Heart right ventricle (tissue), 16 donors: ENCODE data around the gene SEMA5A. TPM values are rescaled to one million over a fixed set of nuclear protein-coding genes. Genes with fewer than 3 reads are reported as not detected.

Source experiments
- ATAC-seq, 8 donors: fragments of 200-7000 bp; cut with Tn5 transposase; one replicate each; pipeline ENCODE4 v1.9.1; 2020; ENCODE audit warnings: mild to moderate bottlenecking in 8 of 8, moderate library complexity in 8 of 8, moderate number of reproducible peaks in 1 of 8
- DNase-seq, 2 donors: peaks; one replicate each; pipeline ENCODE4 v3.0.0-alpha.2; 2020
- H3K27ac ChIP-seq, 10 donors: fragments of 200-600 bp; sonication (generic) in 2 of 10; one replicate each; pipeline versions ENCODE4 v1.5.0 to v1.8.0; 2020 to 2022; ENCODE audit warnings: mild to moderate bottlenecking in 3 of 10
- H3K27me3 ChIP-seq, 7 donors: fragments of 200-600 bp; one replicate each; pipeline ENCODE4 v1.8.0; 2021 to 2022; ENCODE audit warnings: mild to moderate bottlenecking in 2 of 7
- H3K36me3 ChIP-seq, 9 donors: fragments of 200-600 bp; sonication (generic) in 1 of 9; one replicate each; pipeline versions ENCODE4 v1.5.0 to v1.8.0; 2020 to 2022; ENCODE audit warnings: mild to moderate bottlenecking in 2 of 9
- H3K4me1 ChIP-seq, 9 donors: fragments of 200-600 bp; sonication (generic) in 1 of 9; one replicate each; pipeline versions ENCODE4 v1.5.0 to v1.8.0; 2020 to 2022; ENCODE audit warnings: mild to moderate bottlenecking in 4 of 9
- H3K4me3 ChIP-seq, 10 donors: fragments of 200-600 bp; sonication (generic) in 2 of 10; one replicate each; pipeline versions ENCODE4 v1.5.0 to v1.8.0; 2020 to 2022; ENCODE audit warnings: mild to moderate bottlenecking in 7 of 10, moderate library complexity in 2 of 10
- H3K9me3 ChIP-seq, 11 donors: fragments of 200-600 bp in 10 of 11; sonication (generic) in 2 of 11; one replicate each; pipeline versions ENCODE4 v1.5.0 to v1.8.0; 2013 to 2022; ENCODE audit warnings: mild to moderate bottlenecking in 2 of 11, control low read depth in 1 of 11, moderate library complexity in 1 of 11
- CTCF ChIP-seq, 9 donors: fragments of 200-600 bp; sonication (generic) in 2 of 9; IDR thresholded peaks; one replicate each; pipeline versions ENCODE4 v1.5.0 to v1.8.0; 2021 to 2022; ENCODE audit warnings: antibody characterized with exemption in 9 of 9, mild to moderate bottlenecking in 5 of 9, moderate library complexity in 1 of 9
- WGBS, 2 donors: extraction: QIAGEN DNeasy Blood & Tissue Kit; methylation state at CpG; one replicate each; pipeline ENCODE4 v1.1.7; 2013; ENCODE audit warnings: inconsistent platforms in 1 of 2; 5-methylcytosine and 5-hydroxymethylcytosine counted together
- intact Hi-C, 10 donors: fragments of 100-400 bp; cut with DNase I; formaldehyde crosslinking; loops; one replicate each; pipeline versions ENCODE4 v1.11.1 to v1.14.2; 2022
- long read RNA-seq, 3 donors: library from polyadenylated mRNA; unstranded; transcript quantifications; one replicate each; pipeline ENCODE4 v2.0.0, GENCODE V29; 2020 to 2021
- polyA plus RNA-seq, 2 donors: library from polyadenylated mRNA; stranded (reverse); fragments of 200-250 nt; gene quantifications; one replicate each; pipeline ENCODE4 v1.2.3, GENCODE V29; 2013
- total RNA-seq, 10 donors: library from RNA; stranded (reverse); fragmentation: NEBNext Ultra II Directional in 3 of 10; extraction: Animal tissue kit (Norgen Biotek cat#: 25700) in 3 of 10; gene quantifications; one replicate each; pipeline versions ENCODE4 v1.2.1 to v1.2.4, GENCODE V29; 2021 to 2023
- donor health status: Arrhythmogenic right ventricular cardiomyopathy.
- donor health status: ischemic (EF 13 %, LVEDD 7.1; RV severe dilation, severe dysfunction).
- donor health status: healthy with polysubstance abuse.
- donor health status: DM: no; HTN: yes; CAD: no.
- donor health status: DM: no; HTN: no; CAD: no.
- donor health status: ischemic (EF 25% LVEDD 6.9; RV normal size, moderate dysfunction).
- donor health status: ischemic (EF 25% LVEDD 5.7; RV mildly dilated, moderate dysfunction).
- donor health status: healthy.
- donor health status: DM: yes; HTN: yes; CAD: no.
- donor health status: Ischemic cardiomyopathy.
- donor health status: ischemic (EF 35%, LVEDD 5.7; RV mildly dilated, moderate dysfunction).
- donor health status: nonischemic (EF 11% LVEDD 7.7; RV severe dilation, severe dysfunction).
- donor health status: DM: yes; HTN: yes; CAD: no.
- donor health status: PGD.
- donor health status: ischemic (EF 29% LVEDD 5.4; RV normal size, mild dysfunction).
- donor health status: nonischemic (EF 23%, LVEDD 6.1; RV moderate dilation, normal function).

Gene SEMA5A
- total RNA-seq (10 to 100 TPM; 25.7 to 71.5 (median 49.9) TPM), polyA plus RNA-seq (1 to 10 TPM; 1.9 to 4.0 TPM)
- long read RNA-seq, donor 1, partial matches to known transcripts = 5 of 13 reads
- long read RNA-seq, donor 1, other reads (novel, unspliced or antisense) = 8 of 13 reads
- long read RNA-seq, donor 2, partial matches to known transcripts = 7 of 28 reads
- long read RNA-seq, donor 2, other reads (novel, unspliced or antisense) = 21 of 28 reads
- long read RNA-seq, donor 3, partial matches to known transcripts = 10 of 26 reads
- long read RNA-seq, donor 3, other reads (novel, unspliced or antisense) = 16 of 26 reads

- Histone ChIP-seq H3K27ac (peak within 1 kb of the TSS; percentile 14 to 96 (median 84)), H3K4me1 (peaks cover 0 to 46% (median 17%) of the 10 kb centered on the region in 9 donors), H3K4me3 (peak within 1 kb of the TSS; percentile 45 to 90 (median 75)), H3K27me3 (peaks cover 0 to 46% (median 12%) of the 10 kb centered on the region in 7 donors), H3K36me3 (peaks cover 0 to 27% (median 13%) of the 10 kb centered on the region in 9 donors), H3K9me3 (no peaks in the 10 kb centered on the region)
- DNase-seq = peak; percentile 78 to 84
- 2% methylated on average over 47 to 72 of the region's 84 CpGs for WGBS, 2 donors
- TF ChIP-seq CTCF (IDR thresholded peaks at IDR 0.05) = peak in 4 of 9 donors; percentile 5 to 40 (median 28)
- intact Hi-C loops = loop anchor here in 6 of 10 donors (2.0 to 10.0 kb wide), 6 partner anchors 111 to 261 kb away; no protein-coding TSS in a partner anchor
- ATAC-seq = peak; percentile 76 to 88 (median 81)
Measured at GRCh38 chr5:9545992-9546851, at the start of gene SEMA5A. Gene SEMA5A (minus strand): TSS chr5:9546075. CDS start chr5:9379946, 166,129 bp downstream.

- no peaks in the 10 kb centered on the region for H3K36me3 ChIP-seq
- TF ChIP-seq CTCF (IDR thresholded peaks at IDR 0.05) = no peak
- intact Hi-C loops = no loop called here
- no peak overlapping the region for H3K27ac ChIP-seq
- no peaks in the 10 kb centered on the region for H3K4me1 ChIP-seq
- no peaks in the 10 kb centered on the region for H3K9me3 ChIP-seq
- ATAC-seq (no peak), DNase-seq (no peak)
- H3K27me3 ChIP-seq = no peaks in the 10 kb centered on the region
- no peak overlapping the region for H3K4me3 ChIP-seq
Measured at GRCh38 chr5:9594913-9595312, 49.0 kb upstream of the SEMA5A start.

- Histone ChIP-seq H3K27ac (no peak overlapping the region), H3K9me3 (no peaks in the 10 kb centered on the region), H3K36me3 (no peaks in the 10 kb centered on the region), H3K4me3 (no peak overlapping the region), H3K4me1 (no peaks in the 10 kb centered on the region), H3K27me3 (no peaks in the 10 kb centered on the region)
- no peak for TF ChIP-seq CTCF (IDR thresholded peaks at IDR 0.05)
- DNase-seq (no peak), ATAC-seq (no peak)
- intact Hi-C loops = no loop called here
- 85 to 87% methylated on average over 7 of the region's 7 CpGs for WGBS, 2 donors
Measured at GRCh38 chr5:9589049-9589835, 43.4 kb upstream of the SEMA5A start.

- 64 to 72% methylated on average over 6 of the region's 6 CpGs for WGBS, 2 donors
- ATAC-seq (no peak), DNase-seq (no peak)
- Histone ChIP-seq H3K4me1 (no peaks in the 10 kb centered on the region), H3K36me3 (no peaks in the 10 kb centered on the region), H3K9me3 (no peaks in the 10 kb centered on the region), H3K27ac (no peak overlapping the region), H3K27me3 (no peaks in the 10 kb centered on the region), H3K4me3 (no peak overlapping the region)
- intact Hi-C loops = no loop called here
- no peak for TF ChIP-seq CTCF (IDR thresholded peaks at IDR 0.05)
Measured at GRCh38 chr5:9588254-9588653, 42.4 kb upstream of the SEMA5A start.
